ENCODE measurements around the gene SIX4. TPM values are rescaled to one million over a fixed set of nuclear protein-coding genes. Genes with fewer than 3 reads are reported as not detected.

Gene SIX4
- total RNA-seq, 1 experiment from 2014 or later: 26.5 TPM

- no peak for TF ChIP-seq CTCF (conservative IDR thresholded peaks at IDR 0.05)
These were observed 29.3 kb upstream of the SIX4 start for GRCh38 chr14:60753264-60754119.

More at GRCh38 chr14:60753264-60754119, 29.3 kb upstream of the SIX4 start:
- Mint-ChIP-seq H3K4me3 (no peak overlapping the region), H3K27me3 (ENCODE audit: low read depth) (no peaks in the 10 kb centered on the region), H3K4me1 (peaks cover 24 to 33% of the 10 kb centered on the region in 2 experiments), H3K27ac (peak overlapping the region; percentile 45 to 88 (median 55); a peak in 3 of 7 replicates), H3K9me3 (no peaks in the 10 kb centered on the region), H3K36me3 (ENCODE audit: insufficient read depth in 1 of 3, low read depth in 3 of 3) (no peaks in the 10 kb centered on the region; a peak in 1 of 7 replicates)
- no peak overlapping the region for H3K4ac ChIP-seq (ENCODE audit: low read depth, low read length)
- H4K8ac ChIP-seq (replicated peaks; ENCODE audit: insufficient read length, low read depth, low read length): no peak overlapping the region
- no peak overlapping the region for H2BK12ac ChIP-seq (ENCODE audit: insufficient read length, low read depth, low read length)
- DNase-seq: no peak
- no peak overlapping the region for H2BK120ac ChIP-seq (ENCODE audit: low read depth, low read length, poor library complexity, severe bottlenecking)
- no peak overlapping the region for H3T11ph ChIP-seq (ENCODE audit: low read length)
- no CpG with 5 or more reads among the region's 7 CpGs for WGBS (ENCODE audit: extremely low coverage, insufficient read length, low lambda C conversion rate)
- no peak overlapping the region for H3K27ac ChIP-seq (ENCODE audit: insufficient read length, low read depth, low read length)
- H3K4me2 ChIP-seq (ENCODE audit: insufficient read depth, insufficient read length, low read length): no peak overlapping the region
- H2AK5ac ChIP-seq (ENCODE audit: insufficient read length, low read length): no peak overlapping the region
- no peaks in the 10 kb centered on the region for H3K79me1 ChIP-seq (ENCODE audit: insufficient read depth, low read depth, low read length, poor library complexity, severe bottlenecking)
- H3K9ac ChIP-seq (ENCODE audit: extremely low read depth, insufficient read length, low read length): no peak overlapping the region
- no peaks in the 10 kb centered on the region for H3K27me3 ChIP-seq (ENCODE audit: insufficient read depth, low read length)
- H4K5ac ChIP-seq (ENCODE audit: insufficient read length, low read depth, low read length): no peak overlapping the region
- H4K20me1 ChIP-seq (ENCODE audit: control insufficient read depth, insufficient read depth, insufficient read length): no peaks in the 10 kb centered on the region
- no peak overlapping the region for H4K91ac ChIP-seq (ENCODE audit: insufficient read length, low read depth, low read length)
- peaks cover 4% of the 10 kb centered on the region; the same call in 1 of the 2 replicates for H3K79me2 ChIP-seq (ENCODE audit: insufficient read depth, low read length)
- H3K18ac ChIP-seq (ENCODE audit: insufficient read length, low read depth, low read length): no peak overlapping the region
- no peak overlapping the region for H3K14ac ChIP-seq (ENCODE audit: insufficient read depth, low read length)
- no peak overlapping the region for H2BK5ac ChIP-seq (ENCODE audit: insufficient read length, low read length)
- no peaks in the 10 kb centered on the region for H3K9me3 ChIP-seq (ENCODE audit: control insufficient read depth, low read depth, low read length)
- no peak overlapping the region for H3K56ac ChIP-seq (ENCODE audit: insufficient read length, low read depth, low read length)
- no peaks in the 10 kb centered on the region for H3K4me1 ChIP-seq (ENCODE audit: insufficient read depth, low read length)
- no peak overlapping the region for H2BK15ac ChIP-seq (ENCODE audit: low read depth, low read length)
- no peak overlapping the region for H2AFZ ChIP-seq (ENCODE audit: low read length)
- H3K23me2 ChIP-seq (ENCODE audit: insufficient read length, low read depth, low read length, poor library complexity, severe bottlenecking): no peaks in the 10 kb centered on the region
- no peak overlapping the region for H2BK20ac ChIP-seq (ENCODE audit: low read depth, low read length, poor library complexity, severe bottlenecking)
- no peak overlapping the region for H3K23ac ChIP-seq (ENCODE audit: insufficient read length, low read depth, low read length)
